Astrocyte (in vitro differentiated cells and primary cell): ENCODE results near the gene TRABD2A. TPM values are rescaled to one million over a fixed set of nuclear protein-coding genes. Genes with fewer than 3 reads are reported as not detected.

Experiments
- DNase-seq: peaks from one replicate; pipeline ENCODE4 v3.0.0-alpha.2; 2010; ENCODE audit warnings: low read depth
- FAIRE-seq: peaks from 2 replicates; lab custom pipeline; 2011; peaks lifted over from hg19 to GRCh38; lab: Jason Lieb, UNC
- H2AFZ ChIP-seq: 2 replicates; pipeline ENCODE4 v1.6.0; 2012; ENCODE audit warnings: low read depth, low read length, inconsistent platforms
- H3K27ac ChIP-seq: 2 replicates; pipeline ENCODE4 v1.5.1; 2011; ENCODE audit warnings: low read depth, low read length, inconsistent platforms
- H3K27me3 ChIP-seq: 2 replicates; pipeline ENCODE4 v1.6.0; 2011; ENCODE audit warnings: low read length, inconsistent platforms; ENCODE audit not compliant: insufficient read depth
- H3K36me3 ChIP-seq: 2 replicates; pipeline ENCODE4 v1.5.1; 2011; ENCODE audit warnings: low read length, inconsistent platforms; ENCODE audit not compliant: insufficient read depth
- H3K4me1 ChIP-seq: 2 replicates; pipeline ENCODE4 v1.5.1; 2011; ENCODE audit warnings: low read length, inconsistent platforms; ENCODE audit not compliant: insufficient read depth
- H3K4me2 ChIP-seq: 2 replicates; pipeline ENCODE4 v1.6.0; 2012; ENCODE audit warnings: low read length, inconsistent platforms
- H3K4me3 ChIP-seq: 2 replicates; pipeline ENCODE4 v1.5.1; 2011; ENCODE audit warnings: low read depth, mild to moderate bottlenecking, low read length, inconsistent platforms; ENCODE audit not compliant: insufficient read depth
- H3K79me2 ChIP-seq: 2 replicates; pipeline ENCODE4 v1.6.0; 2012; ENCODE audit warnings: mild to moderate bottlenecking, low read length, inconsistent platforms; ENCODE audit not compliant: insufficient read depth
- H3K9ac ChIP-seq: 2 replicates; pipeline ENCODE4 v1.6.0; 2012; ENCODE audit warnings: mild to moderate bottlenecking, low read length, inconsistent platforms
- H3K9me3 ChIP-seq: 2 replicates; pipeline ENCODE4 v1.5.1; 2012; ENCODE audit warnings: low read depth, mild to moderate bottlenecking, low read length, inconsistent platforms; ENCODE audit not compliant: insufficient read depth
- H4K20me1 ChIP-seq: 2 replicates; pipeline ENCODE4 v1.6.0; 2012; ENCODE audit warnings: low read length, inconsistent platforms; ENCODE audit not compliant: insufficient read depth
- H3K27ac Mint-ChIP-seq: one replicate; pipeline ENCODE4 v1.8.0; 2021; ENCODE audit warnings: mild to moderate bottlenecking, mixed read lengths; ENCODE audit not compliant: unreplicated experiment
- H3K27me3 Mint-ChIP-seq: one replicate; pipeline ENCODE4 v1.8.0; 2021; ENCODE audit warnings: low read depth, mixed read lengths; ENCODE audit not compliant: unreplicated experiment
- H3K36me3 Mint-ChIP-seq: one replicate; pipeline ENCODE4 v1.8.0; 2021; ENCODE audit warnings: low read depth, mixed read lengths; ENCODE audit not compliant: unreplicated experiment
- H3K4me1 Mint-ChIP-seq: one replicate; pipeline ENCODE4 v1.8.0; 2021; ENCODE audit warnings: low read depth, mixed read lengths; ENCODE audit not compliant: unreplicated experiment
- H3K4me3 Mint-ChIP-seq: one replicate; pipeline ENCODE4 v1.8.0; 2021; ENCODE audit warnings: mild to moderate bottlenecking, moderate library complexity, mixed read lengths; ENCODE audit not compliant: unreplicated experiment
- H3K9me3 Mint-ChIP-seq: one replicate; pipeline ENCODE4 v1.8.0; 2021; ENCODE audit warnings: mild to moderate bottlenecking, mixed read lengths; ENCODE audit not compliant: unreplicated experiment
- EZH2 ChIP-seq: IDR thresholded peaks from 2 replicates; pipeline ENCODE4 v1.6.1; 2012; ENCODE audit warnings: mild to moderate bottlenecking, low read length, inconsistent platforms; ENCODE audit not compliant: insufficient read depth
- total RNA-seq: library from RNA; stranded (reverse); gene quantifications from 2 replicates; pipeline ENCODE4 v1.2.1, GENCODE V29; 2021
- TF ChIP-seq, protein P1 (sequence below): IDR thresholded peaks from 2 replicates; pipeline ENCODE4 v1.5.1; 2011; ENCODE audit warnings: low read depth, mild to moderate bottlenecking, inconsistent platforms, low read length, moderate library complexity; ENCODE audit not compliant: insufficient read depth

TRABD2A gene
- total RNA-seq, 1 donor from 2014 or later = 2.6 TPM

DNA sequence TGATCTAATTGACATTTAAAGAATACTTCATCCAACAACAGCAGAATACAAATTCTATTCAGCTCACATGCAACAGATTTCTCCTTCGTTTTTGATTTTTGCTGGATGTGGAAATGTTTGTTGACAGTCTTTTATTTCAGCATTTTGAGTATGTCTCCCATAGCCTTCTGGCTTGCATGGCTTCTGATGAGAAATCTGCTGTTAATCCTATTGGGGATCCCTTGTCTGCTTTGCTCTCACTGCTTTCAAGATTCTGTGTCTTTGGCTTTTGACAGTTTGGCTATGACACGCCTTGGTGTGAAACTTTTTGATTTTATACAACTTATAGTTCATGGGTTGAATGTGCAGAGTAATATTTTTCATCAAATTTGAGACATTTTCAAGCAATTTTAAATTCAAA, 44.7 kb downstream of the TRABD2A start:
- H3K36me3 Mint-ChIP-seq = no peaks in the 10 kb centered on the region
- H3K36me3 ChIP-seq = no peaks in the 10 kb centered on the region
- peaks cover 2% of the 10 kb centered on the region for H3K27me3 ChIP-seq
- no peak overlapping the region for H2AFZ ChIP-seq
- no peak overlapping the region for H3K27ac Mint-ChIP-seq
- H3K27ac ChIP-seq = no peak overlapping the region
- H3K9ac ChIP-seq = no peak overlapping the region
- H3K4me1 Mint-ChIP-seq = peaks cover 33% of the 10 kb centered on the region
- no peak overlapping the region for H3K4me3 ChIP-seq
- H3K4me2 ChIP-seq = no peak overlapping the region
- no peak overlapping the region for H3K4me3 Mint-ChIP-seq
- no peaks in the 10 kb centered on the region for H3K9me3 ChIP-seq
- H3K27me3 Mint-ChIP-seq = no peaks in the 10 kb centered on the region
- H4K20me1 ChIP-seq = no peaks in the 10 kb centered on the region
- TF ChIP-seq, protein P1, sequence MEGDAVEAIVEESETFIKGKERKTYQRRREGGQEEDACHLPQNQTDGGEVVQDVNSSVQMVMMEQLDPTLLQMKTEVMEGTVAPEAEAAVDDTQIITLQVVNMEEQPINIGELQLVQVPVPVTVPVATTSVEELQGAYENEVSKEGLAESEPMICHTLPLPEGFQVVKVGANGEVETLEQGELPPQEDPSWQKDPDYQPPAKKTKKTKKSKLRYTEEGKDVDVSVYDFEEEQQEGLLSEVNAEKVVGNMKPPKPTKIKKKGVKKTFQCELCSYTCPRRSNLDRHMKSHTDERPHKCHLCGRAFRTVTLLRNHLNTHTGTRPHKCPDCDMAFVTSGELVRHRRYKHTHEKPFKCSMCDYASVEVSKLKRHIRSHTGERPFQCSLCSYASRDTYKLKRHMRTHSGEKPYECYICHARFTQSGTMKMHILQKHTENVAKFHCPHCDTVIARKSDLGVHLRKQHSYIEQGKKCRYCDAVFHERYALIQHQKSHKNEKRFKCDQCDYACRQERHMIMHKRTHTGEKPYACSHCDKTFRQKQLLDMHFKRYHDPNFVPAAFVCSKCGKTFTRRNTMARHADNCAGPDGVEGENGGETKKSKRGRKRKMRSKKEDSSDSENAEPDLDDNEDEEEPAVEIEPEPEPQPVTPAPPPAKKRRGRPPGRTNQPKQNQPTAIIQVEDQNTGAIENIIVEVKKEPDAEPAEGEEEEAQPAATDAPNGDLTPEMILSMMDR = no peak
- no peak for TF ChIP-seq EZH2
- FAIRE-seq (no peak), DNase-seq (no peak)
- peaks cover 5% of the 10 kb centered on the region for H3K9me3 Mint-ChIP-seq
- no peaks in the 10 kb centered on the region for H3K79me2 ChIP-seq
- peaks cover 4% of the 10 kb centered on the region for H3K4me1 ChIP-seq

DNA sequence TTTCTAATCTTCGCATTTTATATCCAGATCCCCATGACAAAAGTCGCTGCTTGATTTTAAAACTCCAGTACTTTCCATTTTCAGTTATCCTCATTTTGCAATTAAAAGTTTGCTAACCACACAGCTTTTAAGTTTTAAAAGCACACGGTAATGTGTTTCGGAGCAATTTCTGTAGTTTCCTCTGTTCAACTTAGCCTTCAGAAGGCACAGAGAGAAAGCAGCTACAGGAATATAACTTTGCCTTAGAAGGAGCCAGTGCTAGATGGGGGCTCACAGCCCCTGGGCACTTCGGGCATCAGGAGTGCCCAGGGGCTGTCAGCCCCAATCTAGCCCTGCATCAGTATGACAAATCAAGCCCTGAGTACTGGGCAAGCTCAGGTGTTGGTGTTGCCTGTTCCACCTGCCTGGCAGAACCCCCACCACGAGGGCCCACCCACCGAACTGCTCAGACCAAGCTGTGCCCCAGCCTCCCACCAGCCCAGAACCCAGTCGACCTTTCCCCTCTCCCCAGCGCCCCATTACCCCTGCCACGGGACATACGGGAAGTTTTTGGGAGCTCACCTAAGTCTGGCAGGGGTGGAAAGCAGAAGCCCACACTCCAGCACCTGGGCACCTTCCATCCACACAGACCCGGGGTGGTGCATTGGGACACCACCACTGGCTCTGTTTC, 47.3 kb downstream of the TRABD2A start:
- H3K27me3 Mint-ChIP-seq = peaks cover 1% of the 10 kb centered on the region
- H3K9me3 Mint-ChIP-seq = peaks cover 7% of the 10 kb centered on the region
- Histone ChIP-seq H3K27me3 (no peaks in the 10 kb centered on the region), H3K4me2 (no peak overlapping the region), H4K20me1 (no peaks in the 10 kb centered on the region), H3K27ac (no peak overlapping the region), H3K79me2 (no peaks in the 10 kb centered on the region), H2AFZ (no peak overlapping the region), H3K36me3 (no peaks in the 10 kb centered on the region), H3K4me3 (no peak overlapping the region), H3K9ac (no peak overlapping the region), H3K4me1 (peaks cover 4% of the 10 kb centered on the region), H3K9me3 (no peaks in the 10 kb centered on the region)
- TF ChIP-seq, protein P1 = no peak
- TF ChIP-seq EZH2 = no peak
- no peak overlapping the region for H3K27ac Mint-ChIP-seq
- no peaks in the 10 kb centered on the region for H3K36me3 Mint-ChIP-seq
- peaks cover 14% of the 10 kb centered on the region for H3K4me1 Mint-ChIP-seq
- FAIRE-seq (no peak), DNase-seq (no peak)
- no peak overlapping the region for H3K4me3 Mint-ChIP-seq

DNA sequence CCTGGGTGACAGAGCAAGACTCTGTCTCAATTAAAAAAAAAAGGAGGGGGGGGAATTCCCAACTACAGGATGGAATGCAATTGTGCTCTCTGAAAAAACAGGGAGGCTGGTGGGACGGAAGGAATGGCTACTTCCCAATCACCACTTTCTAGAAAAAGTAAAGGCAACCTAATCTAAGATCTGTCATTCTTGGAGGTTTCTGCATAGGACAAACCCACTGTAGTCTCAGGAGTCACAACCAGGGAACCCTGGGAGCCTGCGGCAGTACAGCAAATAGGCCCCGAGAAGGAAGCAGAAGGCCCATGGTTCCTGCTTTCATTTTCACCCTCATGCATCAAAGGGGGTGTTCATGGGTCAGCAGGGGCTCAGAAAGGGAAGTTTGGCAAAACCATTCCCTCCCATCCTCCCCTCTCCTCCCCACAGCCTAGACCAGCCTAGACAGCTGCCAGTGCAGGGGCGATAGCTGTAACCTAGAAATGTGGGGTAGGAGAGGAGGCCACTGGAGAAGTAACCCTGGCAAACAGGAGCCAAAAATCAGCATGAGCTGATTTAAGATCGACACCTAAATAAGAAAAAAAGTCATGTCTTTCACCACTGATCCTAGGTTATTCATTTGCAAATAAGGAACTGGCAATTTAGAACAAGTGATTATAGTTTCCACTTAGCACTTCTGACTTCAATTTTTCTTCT, 48.0 kb downstream of the TRABD2A start:
- H3K36me3 ChIP-seq = no peaks in the 10 kb centered on the region
- H3K4me2 ChIP-seq = no peak overlapping the region
- FAIRE-seq = no peak
- H3K79me2 ChIP-seq = no peaks in the 10 kb centered on the region
- H3K4me1 ChIP-seq = peaks cover 3% of the 10 kb centered on the region
- no peaks in the 10 kb centered on the region for H3K36me3 Mint-ChIP-seq
- no peak overlapping the region for H2AFZ ChIP-seq
- H3K9ac ChIP-seq = no peak overlapping the region
- no peak overlapping the region for H3K4me3 ChIP-seq
- DNase-seq = no peak
- no peaks in the 10 kb centered on the region for H4K20me1 ChIP-seq
- no peak overlapping the region for H3K27ac ChIP-seq
- peaks cover 5% of the 10 kb centered on the region for H3K27me3 Mint-ChIP-seq
- H3K4me3 Mint-ChIP-seq = no peak overlapping the region
- TF ChIP-seq EZH2 = no peak
- TF ChIP-seq, protein P1 = no peak
- H3K27me3 ChIP-seq = no peaks in the 10 kb centered on the region
- peaks cover 9% of the 10 kb centered on the region for H3K9me3 Mint-ChIP-seq
- H3K4me1 Mint-ChIP-seq = peaks cover 10% of the 10 kb centered on the region
- H3K9me3 ChIP-seq = no peaks in the 10 kb centered on the region
- peak overlapping the region; percentile 12 for H3K27ac Mint-ChIP-seq
